ENCODE measurements around the gene SPATS2L.

The SPATS2L gene

GRCh38 chr2:200446612-200447011 is 140.1 kb downstream of the SPATS2L start:
- no peaks in the 10 kb centered on the region for H3K9me2 ChIP-seq (replicated peaks; ENCODE audit: low read depth, low read length)
- H3K4me1 ChIP-seq (ENCODE audit: insufficient read depth, low read length, poor library complexity, severe bottlenecking): no peaks in the 10 kb centered on the region
- no peaks in the 10 kb centered on the region for H3K9me3 ChIP-seq (ENCODE audit: insufficient read depth, low read depth, low read length)
- peaks cover 3% of the 10 kb centered on the region for H3K27me3 ChIP-seq (ENCODE audit: insufficient read depth, low read length, poor library complexity, severe bottlenecking)
- no peaks in the 10 kb centered on the region for H4K20me1 ChIP-seq (ENCODE audit: insufficient read depth, low read length, poor library complexity, severe bottlenecking)
- no peak overlapping the region for H3K9ac ChIP-seq (ENCODE audit: low read depth, low read length, poor library complexity, severe bottlenecking)
- no peak overlapping the region for H3K4me3 ChIP-seq (ENCODE audit: low read length, poor library complexity, severe bottlenecking)
- no peak overlapping the region for H3K4me2 ChIP-seq (ENCODE audit: low read depth, low read length, poor library complexity, severe bottlenecking)
- TF ChIP-seq EZH2phosphoT487 (IDR thresholded peaks at IDR 0.05; ENCODE audit: borderline replicate concordance): no peak
- no peak for TF ChIP-seq CTCF (conservative IDR thresholded peaks at IDR 0.05; ENCODE audit: low read length)
- H3K79me2 ChIP-seq (ENCODE audit: insufficient read depth, low read length): no peaks in the 10 kb centered on the region
- no peaks in the 10 kb centered on the region for H3F3A ChIP-seq (ENCODE audit: low read depth)
- no peak overlapping the region for H2AFZ ChIP-seq (ENCODE audit: low read length)
- no peaks in the 10 kb centered on the region for H3K36me3 ChIP-seq (ENCODE audit: insufficient read depth, low read length)

GRCh38 chr2:200447139-200447855 is 140.8 kb downstream of the SPATS2L start:
- no peaks in the 10 kb centered on the region for H3F3A ChIP-seq (ENCODE audit: low read depth)
- TF ChIP-seq EZH2phosphoT487 (IDR thresholded peaks at IDR 0.05; ENCODE audit: borderline replicate concordance): no peak

GRCh38 chr2:200448455-200448854 is 142.0 kb downstream of the SPATS2L start:
- Histone ChIP-seq H3K4me1 (ENCODE audit: insufficient read depth, low read length, poor library complexity, severe bottlenecking) (no peaks in the 10 kb centered on the region), H2AFZ (ENCODE audit: low read length) (no peak overlapping the region), H3F3A (ENCODE audit: low read depth) (no peaks in the 10 kb centered on the region), H3K79me2 (ENCODE audit: insufficient read depth, low read length) (no peaks in the 10 kb centered on the region), H3K4me2 (ENCODE audit: low read depth, low read length, poor library complexity, severe bottlenecking) (no peak overlapping the region), H4K20me1 (ENCODE audit: insufficient read depth, low read length, poor library complexity, severe bottlenecking) (no peaks in the 10 kb centered on the region), H3K9me2 (replicated peaks; ENCODE audit: low read depth, low read length) (no peaks in the 10 kb centered on the region), H3K4me3 (ENCODE audit: low read length, poor library complexity, severe bottlenecking) (no peak overlapping the region), H3K36me3 (ENCODE audit: insufficient read depth, low read length) (no peaks in the 10 kb centered on the region), H3K9ac (ENCODE audit: low read depth, low read length, poor library complexity, severe bottlenecking) (no peak overlapping the region), H3K27me3 (ENCODE audit: insufficient read depth, low read length, poor library complexity, severe bottlenecking) (peaks cover 3% of the 10 kb centered on the region), H3K9me3 (ENCODE audit: insufficient read depth, low read depth, low read length) (no peaks in the 10 kb centered on the region)
- TF ChIP-seq EZH2phosphoT487 (IDR thresholded peaks at IDR 0.05; ENCODE audit: borderline replicate concordance) (no peak), CTCF (conservative IDR thresholded peaks at IDR 0.05; ENCODE audit: low read length) (no peak)

More at GRCh38 chr2:200447139-200447855, 140.8 kb downstream of the SPATS2L start:
- Histone ChIP-seq H3K9me3 (ENCODE audit: insufficient read depth, low read depth, low read length) (no peaks in the 10 kb centered on the region), H2AFZ (ENCODE audit: low read length) (no peak overlapping the region), H3K36me3 (ENCODE audit: insufficient read depth, low read length) (no peaks in the 10 kb centered on the region), H3K9ac (ENCODE audit: low read depth, low read length, poor library complexity, severe bottlenecking) (no peak overlapping the region), H3K9me2 (replicated peaks; ENCODE audit: low read depth, low read length) (no peaks in the 10 kb centered on the region), H3K27me3 (ENCODE audit: insufficient read depth, low read length, poor library complexity, severe bottlenecking) (peaks cover 3% of the 10 kb centered on the region), H3K4me1 (ENCODE audit: insufficient read depth, low read length, poor library complexity, severe bottlenecking) (no peaks in the 10 kb centered on the region), H3K4me2 (ENCODE audit: low read depth, low read length, poor library complexity, severe bottlenecking) (no peak overlapping the region), H3K79me2 (ENCODE audit: insufficient read depth, low read length) (no peaks in the 10 kb centered on the region), H4K20me1 (ENCODE audit: insufficient read depth, low read length, poor library complexity, severe bottlenecking) (no peaks in the 10 kb centered on the region), H3K4me3 (ENCODE audit: low read length, poor library complexity, severe bottlenecking) (no peak overlapping the region)

- H3K9me2 ChIP-seq (replicated peaks; ENCODE audit: low read depth, low read length): no peaks in the 10 kb centered on the region
- no peaks in the 10 kb centered on the region for H3F3A ChIP-seq (ENCODE audit: low read depth)
- peaks cover 3% of the 10 kb centered on the region for H3K27me3 ChIP-seq (ENCODE audit: insufficient read depth, low read length, poor library complexity, severe bottlenecking)
- H3K9ac ChIP-seq (ENCODE audit: low read depth, low read length, poor library complexity, severe bottlenecking): no peak overlapping the region
- no peaks in the 10 kb centered on the region for H3K4me1 ChIP-seq (ENCODE audit: insufficient read depth, low read length, poor library complexity, severe bottlenecking)
- no peaks in the 10 kb centered on the region for H3K36me3 ChIP-seq (ENCODE audit: insufficient read depth, low read length)
- no peaks in the 10 kb centered on the region for H4K20me1 ChIP-seq (ENCODE audit: insufficient read depth, low read length, poor library complexity, severe bottlenecking)
- no peak overlapping the region for H3K4me3 ChIP-seq (ENCODE audit: low read length, poor library complexity, severe bottlenecking)
- H2AFZ ChIP-seq (ENCODE audit: low read length): no peak overlapping the region
- H3K79me2 ChIP-seq (ENCODE audit: insufficient read depth, low read length): no peaks in the 10 kb centered on the region
- no peaks in the 10 kb centered on the region for H3K9me3 ChIP-seq (ENCODE audit: insufficient read depth, low read depth, low read length)
- no peak for TF ChIP-seq CTCF (conservative IDR thresholded peaks at IDR 0.05; ENCODE audit: low read length)
- TF ChIP-seq EZH2phosphoT487 (IDR thresholded peaks at IDR 0.05; ENCODE audit: borderline replicate concordance): no peak
- H3K4me2 ChIP-seq (ENCODE audit: low read depth, low read length, poor library complexity, severe bottlenecking): no peak overlapping the region
These were observed 142.7 kb downstream of the SPATS2L start for GRCh38 chr2:200449149-200449548.

All from Loucy (cell line).